HG03175 (cell line): ENCODE results near the gene TBC1D3B.
"Not testable (repeated sequence)": the region's sequence is repeated elsewhere in the genome, so short reads cannot be mapped to it uniquely, and the experiment has no call there.

ENCODE experiments used
- ATAC-seq: cut with Tn5 transposase; IDR thresholded peaks from one replicate; pipeline ENCODE4 v1.9.1; 2021; ENCODE audit warnings: mild to moderate bottlenecking, moderate library complexity; ENCODE audit not compliant: unreplicated experiment

The TBC1D3B gene

DNA sequence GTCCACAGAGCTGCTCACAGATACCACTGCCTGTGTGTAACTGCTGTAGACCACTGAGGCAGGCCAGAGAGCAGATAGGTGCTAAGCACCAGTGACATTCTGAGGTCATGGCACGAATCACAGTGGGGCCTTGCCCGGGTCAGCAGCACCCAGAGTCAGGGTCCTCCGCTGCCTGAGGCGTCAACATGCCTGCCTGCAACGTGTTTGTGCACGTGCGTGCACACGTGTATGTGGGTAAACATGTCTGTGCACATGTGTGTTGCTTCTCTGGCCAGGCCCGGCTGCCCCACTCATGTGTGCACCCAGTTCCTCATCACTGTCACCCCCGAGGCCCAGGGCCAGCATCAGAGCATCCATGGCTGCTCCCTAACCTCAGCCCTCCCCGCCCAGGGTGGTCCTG lies at the start of gene TBC1D3B:
TSS of gene TBC1D3B (minus strand) at position 101 of the 400 bp plus-strand sequence. CDS start 1,586 bp downstream, outside the sequence.
- not testable (repeated sequence) for ATAC-seq

GRCh38 chr17:36222967-36223366 lies 46.5 kb upstream of the TBC1D3B start:
- ATAC-seq: not testable (repeated sequence)

- ATAC-seq: not testable (repeated sequence)
These were observed 45.2 kb upstream of the TBC1D3B start for GRCh38 chr17:36221581-36222100.

DNA sequence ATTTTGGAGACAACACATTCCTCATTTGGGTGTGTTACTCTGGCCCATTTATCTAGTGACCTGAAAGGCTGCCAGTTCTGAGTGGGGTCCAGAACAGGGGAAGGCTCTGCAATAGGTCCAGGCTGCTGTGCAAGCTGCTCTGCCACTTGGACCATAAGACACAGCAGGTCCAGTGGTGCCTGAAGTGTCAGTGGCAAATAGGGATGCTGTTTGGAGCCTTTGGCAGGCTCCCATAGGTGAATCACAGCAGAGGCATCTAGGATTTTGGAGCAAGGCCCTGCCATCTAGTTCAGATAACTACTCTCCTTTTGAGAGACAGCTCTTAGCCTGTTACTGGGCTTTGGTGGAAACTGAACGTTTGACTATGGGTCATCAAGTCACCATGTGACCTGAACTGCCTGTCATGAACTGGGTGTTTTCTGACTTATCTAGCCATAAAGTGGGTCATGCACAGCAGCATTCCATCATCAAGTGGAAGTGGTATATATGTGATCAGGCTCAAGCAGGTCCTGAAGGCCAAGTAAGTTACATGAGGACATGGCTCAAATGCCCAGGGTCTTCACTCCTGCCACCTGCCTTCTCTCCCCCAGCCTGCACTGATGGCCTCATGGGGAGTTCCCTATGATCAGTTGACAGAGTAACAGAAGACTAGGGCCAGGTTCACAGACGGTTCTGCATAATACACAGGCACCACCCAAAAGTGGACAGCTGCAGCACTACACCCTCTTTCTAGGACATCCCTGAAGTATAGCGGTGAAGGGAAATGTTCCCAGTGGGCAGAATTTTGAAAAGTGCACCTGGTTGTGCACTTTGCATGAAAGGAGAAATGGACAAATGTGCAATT lies 44.5 kb upstream of the TBC1D3B start:
- not testable (repeated sequence) for ATAC-seq

GRCh38 chr17:36219556-36219955 lies 43.1 kb upstream of the TBC1D3B start:
- not testable (repeated sequence) for ATAC-seq

GRCh38 chr17:36215406-36216308 lies 39.2 kb upstream of the TBC1D3B start:
- ATAC-seq: not testable (repeated sequence)

DNA sequence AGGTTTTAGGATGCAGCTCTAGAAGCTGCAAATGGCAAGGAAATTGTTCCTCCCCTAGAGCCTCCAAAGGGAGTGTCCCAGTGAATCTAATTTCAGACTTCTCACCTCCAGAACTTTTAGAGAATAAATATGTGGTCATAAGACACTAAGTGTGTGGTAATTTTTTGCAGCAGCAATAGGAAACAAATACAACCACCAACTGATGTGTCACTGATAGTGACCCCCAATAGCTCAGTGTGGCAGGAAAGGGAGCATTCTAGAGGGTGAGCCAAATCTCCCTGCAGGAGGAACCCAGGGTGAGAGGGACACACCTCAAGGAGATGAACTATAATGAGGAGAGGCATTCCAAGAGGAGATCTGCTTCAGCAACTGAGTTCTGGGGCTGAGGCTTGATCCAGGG lies 38.5 kb upstream of the TBC1D3B start:
- no peak for ATAC-seq

GRCh38 chr17:36213695-36214094 lies 37.3 kb upstream of the TBC1D3B start:
- ATAC-seq: no peak

DNA sequence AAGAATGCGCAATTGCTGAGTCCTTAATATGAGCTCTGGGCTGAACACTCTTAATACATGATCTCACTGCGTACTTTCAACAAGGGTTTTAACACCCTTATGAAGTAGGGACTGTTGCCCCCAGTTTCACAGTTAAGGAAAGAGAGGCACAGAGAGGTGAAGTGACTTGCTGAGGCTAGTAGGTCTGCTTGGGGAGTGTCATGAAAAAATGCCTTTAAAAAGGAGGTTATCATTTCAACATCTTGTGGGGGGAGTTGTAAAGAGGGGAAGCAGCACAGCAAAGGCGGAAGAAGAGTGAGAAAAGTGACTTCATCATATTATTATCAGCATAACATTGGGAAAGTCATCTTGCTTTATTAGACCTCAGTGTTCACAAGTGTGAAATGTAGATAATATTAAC lies 36.5 kb upstream of the TBC1D3B start:
- ATAC-seq: no peak

DNA sequence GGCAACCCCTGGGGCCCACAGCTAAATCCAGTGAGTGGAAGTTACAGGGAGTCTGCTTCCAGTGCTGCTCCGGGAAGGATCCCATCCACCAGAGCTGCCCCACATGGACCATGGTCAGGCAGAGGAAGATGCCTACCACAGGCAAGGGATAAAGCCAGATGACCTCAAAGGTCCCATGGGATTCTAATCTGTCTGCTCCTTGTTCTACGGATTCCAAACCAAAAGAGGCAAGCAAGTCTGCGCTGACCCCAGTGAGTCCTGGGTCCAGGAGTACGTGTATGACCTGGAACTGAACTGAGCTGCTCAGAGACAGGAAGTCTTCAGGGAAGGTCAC lies 35.8 kb upstream of the TBC1D3B start:
- ATAC-seq: no peak

DNA sequence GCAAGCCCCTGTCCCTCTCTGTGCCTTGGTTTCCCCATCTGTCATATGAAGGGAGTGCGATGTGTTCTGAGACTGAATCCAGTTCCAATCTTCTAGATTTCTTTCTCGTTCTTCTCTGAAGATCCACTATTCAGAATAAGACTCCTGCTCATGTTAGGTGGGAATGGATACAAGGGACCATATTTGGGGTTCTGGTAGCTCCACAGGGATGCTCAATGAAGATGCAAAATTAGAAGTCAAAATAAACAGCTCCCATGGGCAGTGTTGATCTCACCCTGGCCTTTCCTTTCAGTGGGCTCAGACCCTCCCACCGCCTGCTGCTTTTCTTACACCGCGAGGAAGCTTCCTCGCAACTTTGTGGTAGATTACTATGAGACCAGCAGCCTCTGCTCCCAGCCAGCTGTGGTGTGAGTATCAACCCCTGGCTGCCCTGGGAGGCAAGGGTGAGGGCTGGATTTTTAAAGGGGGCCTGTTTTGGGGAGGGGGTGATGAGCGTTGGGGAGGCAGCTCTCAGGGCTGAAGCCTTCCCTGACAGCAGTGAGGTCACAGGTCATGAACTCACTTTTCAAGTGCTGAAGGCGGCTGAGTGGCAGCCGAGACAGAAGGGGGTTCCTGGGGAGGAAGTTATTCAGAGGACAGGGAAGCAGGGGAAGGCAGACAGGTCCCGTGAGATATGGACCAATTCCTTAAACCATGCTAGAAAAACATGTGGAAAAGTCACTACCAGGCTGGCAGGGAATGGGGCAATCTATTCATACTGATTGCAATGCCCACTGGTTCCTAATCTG lies 35.2 kb upstream of the TBC1D3B start:
- ATAC-seq: not testable (repeated sequence)

DNA sequence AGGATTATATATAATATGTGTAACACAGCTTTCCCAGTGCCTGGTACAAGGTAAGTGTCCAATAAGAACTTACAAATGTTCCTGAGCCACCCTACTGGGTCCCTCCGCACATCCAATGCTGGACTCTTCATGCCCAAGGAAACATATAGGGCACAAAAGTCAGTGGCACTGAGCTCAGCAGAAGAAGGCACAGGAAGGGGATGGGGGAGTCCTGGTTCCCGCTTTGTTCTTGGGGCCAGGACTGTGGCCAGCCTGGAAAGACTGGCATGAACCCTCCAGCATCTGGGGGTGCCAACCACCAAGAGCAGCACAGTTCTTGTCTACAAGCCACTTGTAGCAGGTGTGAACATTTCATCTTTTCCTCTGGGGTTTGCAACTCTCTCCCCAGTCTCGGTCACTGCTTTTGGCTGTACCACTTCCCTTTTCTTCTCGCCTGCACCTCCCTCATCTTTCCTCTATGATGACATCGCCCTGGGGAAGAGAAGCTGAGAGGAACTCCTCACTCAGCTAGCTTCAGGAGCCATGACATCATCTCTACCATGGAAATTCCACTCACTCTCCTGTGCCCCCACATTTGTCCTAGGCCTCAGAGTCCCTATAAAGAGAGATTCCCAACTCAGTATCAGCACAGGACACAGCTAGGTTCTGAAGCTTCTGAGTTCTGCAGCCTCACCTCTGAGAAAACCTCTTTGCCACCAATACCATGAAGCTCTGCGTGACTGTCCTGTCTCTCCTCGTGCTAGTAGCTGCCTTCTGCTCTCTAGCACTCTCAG lies 34.2 kb upstream of the TBC1D3B start, which contains the start of gene CCL4L2:
TSS of gene CCL4L2 (plus strand) at position 625 of the 773 bp plus-strand sequence.
- ATAC-seq: peak; percentile 70

DNA sequence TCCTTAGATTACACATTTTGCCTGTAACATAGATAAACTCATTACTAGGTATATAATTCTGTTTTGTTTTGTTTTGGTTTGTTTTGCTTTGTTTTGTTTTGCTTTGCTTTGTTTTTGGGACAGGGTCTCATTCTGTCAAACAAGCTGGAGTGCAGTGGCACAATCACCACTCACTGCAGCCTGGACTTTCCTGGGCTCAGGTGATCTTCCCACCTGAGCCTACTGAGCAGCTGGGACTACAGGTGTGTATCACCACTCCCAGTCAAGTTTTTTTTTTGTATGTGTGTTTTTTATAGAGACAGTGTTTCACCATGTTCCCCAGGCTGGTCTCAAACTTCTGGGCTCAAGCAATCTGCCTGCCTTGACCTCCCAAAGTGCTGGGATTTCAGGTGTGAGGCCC lies 33.1 kb upstream of the TBC1D3B start:
- ATAC-seq: no peak

- ATAC-seq: not testable (repeated sequence)
These were observed 30.9 kb upstream of the TBC1D3B start for GRCh38 chr17:36207383-36207782.

DNA sequence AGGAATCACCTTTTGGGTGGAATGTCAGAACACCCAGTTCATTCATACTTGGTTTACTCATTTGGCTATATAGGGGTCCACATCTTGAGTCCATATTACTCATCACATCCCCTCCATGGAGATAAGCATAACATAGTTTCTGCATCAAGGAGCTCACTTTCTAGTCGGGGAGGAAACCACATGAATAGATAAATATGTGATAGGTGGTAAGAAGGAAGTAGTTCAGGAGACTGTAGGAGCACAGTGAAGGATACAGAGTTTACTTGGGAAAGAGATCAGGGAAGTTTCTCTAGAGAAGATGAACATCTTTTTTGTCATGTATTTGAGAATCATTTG lies 30.0 kb upstream of the TBC1D3B start:
- not testable (repeated sequence) for ATAC-seq

DNA sequence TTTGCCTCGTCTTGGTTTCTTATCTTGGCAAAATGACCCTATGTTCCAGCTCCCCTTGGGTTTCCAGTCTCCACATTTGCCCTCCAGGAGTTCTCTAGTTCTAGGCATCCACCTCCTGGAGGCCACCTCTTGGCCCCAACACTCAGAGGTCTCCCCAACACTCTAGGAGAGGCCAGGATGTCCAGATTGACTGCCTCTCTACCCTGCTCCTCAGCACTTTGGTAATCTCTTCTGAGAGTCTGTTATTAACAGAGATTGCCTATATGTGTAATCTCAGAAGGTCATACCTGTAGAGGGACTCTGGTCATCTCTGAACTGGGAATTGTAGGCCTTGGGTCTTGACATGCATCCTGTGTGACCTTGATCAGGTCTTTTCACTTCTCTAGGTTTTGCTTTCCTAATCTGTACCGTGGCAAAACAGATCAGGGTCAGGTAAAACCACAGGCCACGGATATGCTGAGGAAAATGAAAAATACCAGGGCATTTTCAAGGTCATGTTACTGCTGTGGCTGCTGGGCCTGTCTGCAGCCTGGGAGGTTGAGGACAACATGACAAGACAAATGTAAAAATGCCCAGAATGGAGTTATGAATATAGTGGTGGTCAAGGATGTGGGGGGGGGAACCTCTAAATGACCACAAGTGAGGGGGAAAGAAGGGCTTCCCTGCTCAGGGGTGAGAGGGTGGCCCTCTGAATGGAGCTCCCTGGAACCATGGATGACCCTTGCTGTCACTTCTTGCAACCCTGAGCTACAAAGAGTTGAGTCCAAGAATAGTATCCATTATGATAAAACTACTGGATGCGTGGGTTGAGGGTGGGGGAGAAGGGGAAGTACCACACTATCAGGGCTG lies 29.4 kb upstream of the TBC1D3B start:
- ATAC-seq: peak; percentile 28

- no peak for ATAC-seq
These were observed 28.5 kb upstream of the TBC1D3B start for GRCh38 chr17:36204724-36205500.

GRCh38 chr17:36203335-36203734 lies 26.9 kb upstream of the TBC1D3B start:
- ATAC-seq: no peak
